Activated T-cell treated with anti-CD3 and anti-CD28 coated beads for 48 hours (primary cell): ENCODE measurements around the gene PDZRN3.

ENCODE experiments used
- DNase-seq: peaks from one replicate; pipeline ENCODE4 v3.0.0-alpha.2; 2020; ENCODE audit warnings: low read depth

The PDZRN3 gene

GRCh38 chr3:73624821-73625665 lies at the start of gene PDZRN3:
Gene PDZRN3, minus strand, starts transcription at chr3:73624941.
- no peak for DNase-seq

GRCh38 chr3:73674280-73674679 lies 49.5 kb upstream of the PDZRN3 start:
- DNase-seq = no peak

- no peak for DNase-seq
Observed at GRCh38 chr3:73669260-73669659, 44.5 kb upstream of the PDZRN3 start.

- DNase-seq = no peak
Observed at GRCh38 chr3:73668391-73668790, 43.6 kb upstream of the PDZRN3 start.

- no peak for DNase-seq
Observed at GRCh38 chr3:73667889-73668288, 43.1 kb upstream of the PDZRN3 start.

- no peak for DNase-seq
Observed at GRCh38 chr3:73665286-73665685, 40.5 kb upstream of the PDZRN3 start.

- DNase-seq = no peak
Observed at GRCh38 chr3:73664389-73664788, 39.6 kb upstream of the PDZRN3 start.

GRCh38 chr3:73663495-73663894 lies 38.8 kb upstream of the PDZRN3 start:
- DNase-seq = no peak

- DNase-seq = no peak
Observed at GRCh38 chr3:73661265-73661664, 36.5 kb upstream of the PDZRN3 start.

GRCh38 chr3:73658227-73658626 lies 33.5 kb upstream of the PDZRN3 start:
- DNase-seq = no peak

- no peak for DNase-seq
Observed at GRCh38 chr3:73657186-73657585, 32.4 kb upstream of the PDZRN3 start.

GRCh38 chr3:73656241-73656890 lies 31.6 kb upstream of the PDZRN3 start:
- no peak for DNase-seq

GRCh38 chr3:73655197-73655596 lies 30.5 kb upstream of the PDZRN3 start:
- no peak for DNase-seq

- no peak for DNase-seq
Observed at GRCh38 chr3:73653877-73654276, 29.1 kb upstream of the PDZRN3 start.

GRCh38 chr3:73653351-73653750 lies 28.6 kb upstream of the PDZRN3 start:
- no peak for DNase-seq

GRCh38 chr3:73652896-73653295 lies 28.2 kb upstream of the PDZRN3 start:
- DNase-seq = no peak

GRCh38 chr3:73637042-73637441 lies 12.3 kb upstream of the PDZRN3 start:
- no peak for DNase-seq

GRCh38 chr3:73635254-73635653 lies 10.5 kb upstream of the PDZRN3 start:
- DNase-seq = no peak

- DNase-seq = no peak
Observed at GRCh38 chr3:73633916-73634344, 9.2 kb upstream of the PDZRN3 start.

GRCh38 chr3:73633453-73633852 lies 8.7 kb upstream of the PDZRN3 start:
- no peak for DNase-seq

- no peak for DNase-seq
Observed at GRCh38 chr3:73626106-73626505, 1.4 kb upstream of the PDZRN3 start.

- no peak for DNase-seq
Observed at GRCh38 chr3:73624017-73624820, 522 bp downstream of the PDZRN3 start.

GRCh38 chr3:73623346-73623745 lies 1.4 kb downstream of the PDZRN3 start:
- DNase-seq = no peak
